Breast epithelium (tissue), 4 donors: ENCODE results near the gene MUC5AC. TPM values are rescaled to one million over a fixed set of nuclear protein-coding genes. Genes with fewer than 3 reads are reported as not detected.

Experiments
- DNase-seq, 2 donors: peaks; one replicate each; pipeline ENCODE4 v3.0.0-alpha.2; 2019; ENCODE audit warnings: low spot score in 2 of 2
- H3K27ac ChIP-seq, 2 donors: fragments of 200-600 bp; sonication (generic) in 1 of 2; one replicate each; pipeline ENCODE4 v1.5.1; 2016 to 2019; ENCODE audit warnings: mild to moderate bottlenecking in 1 of 2
- H3K27me3 ChIP-seq, 2 donors: fragments of 200-600 bp; sonication (generic) in 1 of 2; one replicate each; pipeline versions ENCODE4 v1.5.1 to v1.6.0; 2017 to 2019; ENCODE audit warnings: control low read depth in 1 of 2, mild to moderate bottlenecking in 1 of 2
- H3K36me3 ChIP-seq: fragments of 200-600 bp; one replicate; pipeline ENCODE4 v1.5.1; 2019
- H3K4me1 ChIP-seq, 2 donors: fragments of 200-600 bp; sonication (generic); one replicate each; pipeline ENCODE4 v1.5.1; 2016 to 2019; ENCODE audit warnings: control low read depth in 1 of 2
- H3K4me3 ChIP-seq, 3 donors: fragments of 200-600 bp; sonication (generic); 1 replicate in 2 of 3; 2 replicates in 1 of 3; pipeline ENCODE4 v1.5.1; 2016 to 2019; ENCODE audit warnings: mild to moderate bottlenecking in 3 of 3, moderate library complexity in 2 of 3
- H3K9me3 ChIP-seq, 2 donors: fragments of 200-600 bp; sonication (generic) in 1 of 2; one replicate each; pipeline ENCODE4 v1.5.1; 2016 to 2019; ENCODE audit warnings: control low read depth in 1 of 2
- POLR2A ChIP-seq: fragments of 450-650 bp; IDR thresholded peaks from one replicate; pipeline ENCODE4 v1.6.1; 2016; ENCODE audit warnings: antibody characterized with exemption, mild to moderate bottlenecking, moderate library complexity
- POLR2AphosphoS5 ChIP-seq, 3 donors: sonication (generic); formaldehyde crosslinking; IDR thresholded peaks; one replicate each; pipeline ENCODE4 v1.6.1; 2017; ENCODE audit warnings: antibody characterized with exemption in 3 of 3
- intact Hi-C: fragments of 100-400 bp; cut with DNase I; formaldehyde crosslinking; loops from one replicate; pipeline ENCODE4 v1.15.1; 2023; ENCODE audit warnings: low total_unique reads
- total RNA-seq, 3 donors: library from RNA; depleted of rRNA; stranded (reverse); fragments of >200 nt; gene quantifications; one replicate each; pipeline ENCODE4 v1.1.0, GENCODE V29; 2016
- TF ChIP-seq, protein P1 (sequence below), 3 donors: fragments of 450-650 bp; IDR thresholded peaks; one replicate each; pipeline ENCODE4 v1.5.1; 2016 to 2017; ENCODE audit warnings: antibody characterized with exemption in 3 of 3, mild to moderate bottlenecking in 3 of 3, moderate library complexity in 3 of 3

The MUC5AC gene, protein sequence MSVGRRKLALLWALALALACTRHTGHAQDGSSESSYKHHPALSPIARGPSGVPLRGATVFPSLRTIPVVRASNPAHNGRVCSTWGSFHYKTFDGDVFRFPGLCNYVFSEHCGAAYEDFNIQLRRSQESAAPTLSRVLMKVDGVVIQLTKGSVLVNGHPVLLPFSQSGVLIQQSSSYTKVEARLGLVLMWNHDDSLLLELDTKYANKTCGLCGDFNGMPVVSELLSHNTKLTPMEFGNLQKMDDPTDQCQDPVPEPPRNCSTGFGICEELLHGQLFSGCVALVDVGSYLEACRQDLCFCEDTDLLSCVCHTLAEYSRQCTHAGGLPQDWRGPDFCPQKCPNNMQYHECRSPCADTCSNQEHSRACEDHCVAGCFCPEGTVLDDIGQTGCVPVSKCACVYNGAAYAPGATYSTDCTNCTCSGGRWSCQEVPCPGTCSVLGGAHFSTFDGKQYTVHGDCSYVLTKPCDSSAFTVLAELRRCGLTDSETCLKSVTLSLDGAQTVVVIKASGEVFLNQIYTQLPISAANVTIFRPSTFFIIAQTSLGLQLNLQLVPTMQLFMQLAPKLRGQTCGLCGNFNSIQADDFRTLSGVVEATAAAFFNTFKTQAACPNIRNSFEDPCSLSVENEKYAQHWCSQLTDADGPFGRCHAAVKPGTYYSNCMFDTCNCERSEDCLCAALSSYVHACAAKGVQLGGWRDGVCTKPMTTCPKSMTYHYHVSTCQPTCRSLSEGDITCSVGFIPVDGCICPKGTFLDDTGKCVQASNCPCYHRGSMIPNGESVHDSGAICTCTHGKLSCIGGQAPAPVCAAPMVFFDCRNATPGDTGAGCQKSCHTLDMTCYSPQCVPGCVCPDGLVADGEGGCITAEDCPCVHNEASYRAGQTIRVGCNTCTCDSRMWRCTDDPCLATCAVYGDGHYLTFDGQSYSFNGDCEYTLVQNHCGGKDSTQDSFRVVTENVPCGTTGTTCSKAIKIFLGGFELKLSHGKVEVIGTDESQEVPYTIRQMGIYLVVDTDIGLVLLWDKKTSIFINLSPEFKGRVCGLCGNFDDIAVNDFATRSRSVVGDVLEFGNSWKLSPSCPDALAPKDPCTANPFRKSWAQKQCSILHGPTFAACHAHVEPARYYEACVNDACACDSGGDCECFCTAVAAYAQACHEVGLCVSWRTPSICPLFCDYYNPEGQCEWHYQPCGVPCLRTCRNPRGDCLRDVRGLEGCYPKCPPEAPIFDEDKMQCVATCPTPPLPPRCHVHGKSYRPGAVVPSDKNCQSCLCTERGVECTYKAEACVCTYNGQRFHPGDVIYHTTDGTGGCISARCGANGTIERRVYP (N-terminal part only)
- total RNA-seq: not detected

DNA sequence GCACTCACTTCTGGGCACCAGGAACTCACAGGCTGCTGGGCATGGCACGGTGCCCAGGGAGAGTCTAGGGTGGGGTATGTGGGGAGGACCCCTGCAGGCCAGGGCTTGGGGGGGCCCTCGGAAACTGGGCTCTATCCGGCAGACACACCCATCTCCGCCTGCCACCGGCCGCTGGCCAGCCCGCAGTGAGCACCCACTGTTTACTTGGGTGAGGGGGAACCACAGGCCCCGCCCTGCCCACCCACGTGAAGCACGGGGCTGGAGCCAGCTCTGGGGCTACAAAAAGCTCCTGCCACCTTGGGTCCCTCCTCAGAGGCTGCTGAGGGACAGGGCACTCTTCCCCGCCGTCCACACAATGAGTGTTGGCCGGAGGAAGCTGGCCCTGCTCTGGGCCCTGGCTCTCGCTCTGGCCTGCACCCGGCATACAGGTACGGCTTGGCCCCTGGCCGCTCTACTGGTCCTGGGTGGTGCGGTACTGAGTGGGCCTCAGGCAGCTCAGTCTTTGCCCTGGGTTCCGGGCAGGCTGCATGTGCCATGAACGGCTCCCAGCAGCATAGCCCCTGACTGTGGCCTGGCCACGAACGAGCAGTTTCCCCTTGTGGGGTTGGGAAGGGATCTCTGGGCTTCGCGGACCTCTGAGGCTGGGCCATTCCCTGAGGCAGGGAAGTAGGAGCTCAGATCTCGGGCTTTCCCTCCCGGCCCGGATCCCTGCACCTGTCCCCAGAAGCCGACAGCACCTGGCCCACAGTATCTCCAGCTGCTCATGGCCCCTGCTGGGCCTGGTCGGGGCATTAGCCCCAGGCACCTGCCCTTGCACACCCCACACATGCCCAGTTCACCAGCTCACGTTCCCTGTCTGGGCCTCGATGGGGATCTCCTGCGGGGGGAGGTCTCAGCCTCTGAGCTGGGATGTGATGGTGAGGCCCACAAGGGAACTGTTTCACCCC lies at the start of gene MUC5AC:
MUC5AC (plus strand) TSS at position 309 of the 947 bp plus-strand sequence; CDS start at position 356, 47 bp downstream.
- no peaks in the 10 kb centered on the region for H3K36me3 ChIP-seq
- TF ChIP-seq POLR2AphosphoS5 (IDR thresholded peaks at IDR 0.05): no peak
- no peak for TF ChIP-seq POLR2A
- TF ChIP-seq, protein P1, sequence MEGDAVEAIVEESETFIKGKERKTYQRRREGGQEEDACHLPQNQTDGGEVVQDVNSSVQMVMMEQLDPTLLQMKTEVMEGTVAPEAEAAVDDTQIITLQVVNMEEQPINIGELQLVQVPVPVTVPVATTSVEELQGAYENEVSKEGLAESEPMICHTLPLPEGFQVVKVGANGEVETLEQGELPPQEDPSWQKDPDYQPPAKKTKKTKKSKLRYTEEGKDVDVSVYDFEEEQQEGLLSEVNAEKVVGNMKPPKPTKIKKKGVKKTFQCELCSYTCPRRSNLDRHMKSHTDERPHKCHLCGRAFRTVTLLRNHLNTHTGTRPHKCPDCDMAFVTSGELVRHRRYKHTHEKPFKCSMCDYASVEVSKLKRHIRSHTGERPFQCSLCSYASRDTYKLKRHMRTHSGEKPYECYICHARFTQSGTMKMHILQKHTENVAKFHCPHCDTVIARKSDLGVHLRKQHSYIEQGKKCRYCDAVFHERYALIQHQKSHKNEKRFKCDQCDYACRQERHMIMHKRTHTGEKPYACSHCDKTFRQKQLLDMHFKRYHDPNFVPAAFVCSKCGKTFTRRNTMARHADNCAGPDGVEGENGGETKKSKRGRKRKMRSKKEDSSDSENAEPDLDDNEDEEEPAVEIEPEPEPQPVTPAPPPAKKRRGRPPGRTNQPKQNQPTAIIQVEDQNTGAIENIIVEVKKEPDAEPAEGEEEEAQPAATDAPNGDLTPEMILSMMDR (IDR thresholded peaks at IDR 0.05): no peak
- no peak within 1 kb of the TSS for H3K27ac ChIP-seq
- peaks cover 0 to 46% of the 10 kb centered on the region in 2 donors for H3K27me3 ChIP-seq
- H3K4me1 ChIP-seq: no peaks in the 10 kb centered on the region
- intact Hi-C loops: no loop called here
- H3K9me3 ChIP-seq: no peaks in the 10 kb centered on the region
- peak in 1 of 2 donors; percentile 45 for DNase-seq
- no peak within 1 kb of the TSS for H3K4me3 ChIP-seq

DNA sequence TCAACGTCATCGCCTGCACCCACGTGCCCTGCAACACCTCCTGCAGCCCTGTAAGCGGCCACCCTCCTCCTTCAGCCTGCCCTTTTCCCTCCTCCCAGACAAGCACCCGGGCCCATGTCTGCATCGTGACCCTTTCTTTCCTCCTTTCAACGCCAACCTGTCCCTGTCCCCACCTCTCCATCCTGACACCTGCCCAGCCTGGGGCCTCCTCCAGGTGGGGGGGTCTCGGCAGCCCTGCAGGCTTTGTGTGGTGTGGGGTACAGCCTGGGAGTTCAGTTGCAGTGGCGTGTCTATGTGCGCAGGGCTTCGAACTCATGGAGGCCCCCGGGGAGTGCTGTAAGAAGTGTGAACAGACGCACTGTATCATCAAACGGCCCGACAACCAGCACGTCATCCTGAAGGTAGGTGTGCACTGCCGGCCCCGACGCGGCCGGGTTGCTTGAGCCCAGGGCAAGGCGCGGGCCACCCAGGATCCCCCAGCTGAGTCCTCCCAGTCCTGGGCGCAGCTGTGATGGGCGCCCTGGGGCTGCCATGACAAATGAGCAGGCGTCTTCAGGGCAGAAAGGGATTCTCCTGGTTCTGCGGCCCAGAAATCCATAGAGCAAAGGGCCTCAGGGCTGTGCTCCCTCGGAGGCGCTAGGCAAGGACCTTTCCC lies 49.4 kb upstream of the MUC5AC start:
- H3K27ac ChIP-seq: no peak overlapping the region
- H3K36me3 ChIP-seq: no peaks in the 10 kb centered on the region
- H3K9me3 ChIP-seq: no peaks in the 10 kb centered on the region
- H3K27me3 ChIP-seq: peaks cover 0 to 31% of the 10 kb centered on the region in 2 donors
- intact Hi-C loops: no loop called here
- DNase-seq: no peak
- H3K4me1 ChIP-seq: no peaks in the 10 kb centered on the region
- TF ChIP-seq, protein P1 (IDR thresholded peaks at IDR 0.05): no peak
- no peak for TF ChIP-seq POLR2A
- H3K4me3 ChIP-seq: no peak overlapping the region

DNA sequence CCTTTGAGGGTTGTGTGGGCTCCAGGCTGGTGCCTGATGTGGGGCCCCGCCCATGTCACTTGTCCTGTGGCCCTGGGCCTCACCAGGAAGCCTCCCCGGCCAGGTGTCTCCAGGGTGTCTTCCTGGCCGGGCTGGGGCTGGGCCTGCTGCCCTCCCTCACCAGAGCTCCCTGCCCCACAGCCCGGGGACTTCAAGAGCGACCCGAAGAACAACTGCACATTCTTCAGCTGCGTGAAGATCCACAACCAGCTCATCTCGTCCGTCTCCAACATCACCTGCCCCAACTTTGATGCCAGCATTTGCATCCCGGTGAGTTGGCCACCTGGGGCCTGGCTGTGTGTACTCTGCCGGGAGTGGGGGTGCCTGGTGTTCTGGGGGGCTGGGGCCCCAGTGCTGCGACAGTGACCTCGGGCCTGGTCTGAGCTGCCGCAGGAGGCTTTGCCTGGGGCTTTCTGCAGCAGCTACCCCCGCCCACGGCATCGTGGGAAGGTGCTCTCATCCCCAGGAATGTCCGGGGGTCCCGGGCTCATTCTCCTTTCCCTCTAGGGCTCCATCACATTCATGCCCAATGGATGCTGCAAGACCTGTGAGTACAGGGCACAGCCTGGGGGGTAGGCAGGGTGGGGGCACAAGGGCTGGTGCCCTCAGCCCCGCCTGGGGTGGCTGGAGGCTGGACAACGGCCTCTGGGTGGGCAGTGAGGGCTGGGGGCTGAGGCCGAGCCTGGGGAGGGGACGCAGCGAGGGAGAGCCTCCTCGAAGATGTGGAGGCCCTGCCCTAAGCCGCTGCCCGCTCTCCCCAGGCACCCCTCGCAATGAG lies 48.4 kb upstream of the MUC5AC start:
- Histone ChIP-seq H3K4me3 (no peak overlapping the region), H3K4me1 (no peaks in the 10 kb centered on the region), H3K9me3 (no peaks in the 10 kb centered on the region), H3K27ac (no peak overlapping the region), H3K27me3 (peaks cover 0 to 31% of the 10 kb centered on the region in 2 donors), H3K36me3 (no peaks in the 10 kb centered on the region)
- TF ChIP-seq POLR2A: no peak
- TF ChIP-seq, protein P1 (IDR thresholded peaks at IDR 0.05): no peak
- no peak for DNase-seq
- intact Hi-C loops: no loop called here
